Skeletal muscle tissue (tissue), 4 donors: ENCODE measurements around the gene PTPRN2. TPM values are rescaled to one million over a fixed set of nuclear protein-coding genes. Genes with fewer than 3 reads are reported as not detected.

Source experiments
- H3K27ac ChIP-seq: one replicate; pipeline ENCODE4 v1.7.0; 2013; ENCODE audit warnings: mild to moderate bottlenecking, low read depth, low read length, inconsistent platforms
- H3K27me3 ChIP-seq, 3 donors: one replicate each; pipeline ENCODE4 v1.7.0; 2013; ENCODE audit warnings: low read length in 3 of 3; ENCODE audit not compliant: control insufficient read depth in 3 of 3, insufficient read depth in 3 of 3
- H3K36me3 ChIP-seq, 3 donors: one replicate each; pipeline ENCODE4 v1.7.0; 2013; ENCODE audit warnings: low read length in 3 of 3; ENCODE audit not compliant: control insufficient read depth in 3 of 3, insufficient read depth in 3 of 3
- H3K4me1 ChIP-seq, 3 donors: one replicate each; pipeline ENCODE4 v1.7.0; 2013; ENCODE audit warnings: low read length in 3 of 3, mild to moderate bottlenecking in 3 of 3; ENCODE audit not compliant: control insufficient read depth in 3 of 3, insufficient read depth in 3 of 3
- H3K4me3 ChIP-seq, 3 donors: one replicate each; pipeline ENCODE4 v1.7.0; 2013; ENCODE audit warnings: low read length in 3 of 3
- H3K9ac ChIP-seq, 3 donors: one replicate each; pipeline ENCODE4 v1.7.0; 2013; ENCODE audit warnings: low read length in 3 of 3, mild to moderate bottlenecking in 3 of 3, moderate library complexity in 2 of 3, low read depth in 1 of 3
- H3K9me3 ChIP-seq, 3 donors: one replicate each; pipeline ENCODE4 v1.7.0; 2013; ENCODE audit warnings: low read length in 3 of 3; ENCODE audit not compliant: control insufficient read depth in 3 of 3
- total RNA-seq: library from RNA; depleted of rRNA; stranded (reverse); fragments of >200 nt; gene quantifications from one replicate; pipeline ENCODE4 v1.2.3, GENCODE V29; 2014
- donor health status: Osteomylitis.

PTPRN2 gene
- total RNA-seq, 1 donor from 2014 or later = 1.6 TPM

DNA sequence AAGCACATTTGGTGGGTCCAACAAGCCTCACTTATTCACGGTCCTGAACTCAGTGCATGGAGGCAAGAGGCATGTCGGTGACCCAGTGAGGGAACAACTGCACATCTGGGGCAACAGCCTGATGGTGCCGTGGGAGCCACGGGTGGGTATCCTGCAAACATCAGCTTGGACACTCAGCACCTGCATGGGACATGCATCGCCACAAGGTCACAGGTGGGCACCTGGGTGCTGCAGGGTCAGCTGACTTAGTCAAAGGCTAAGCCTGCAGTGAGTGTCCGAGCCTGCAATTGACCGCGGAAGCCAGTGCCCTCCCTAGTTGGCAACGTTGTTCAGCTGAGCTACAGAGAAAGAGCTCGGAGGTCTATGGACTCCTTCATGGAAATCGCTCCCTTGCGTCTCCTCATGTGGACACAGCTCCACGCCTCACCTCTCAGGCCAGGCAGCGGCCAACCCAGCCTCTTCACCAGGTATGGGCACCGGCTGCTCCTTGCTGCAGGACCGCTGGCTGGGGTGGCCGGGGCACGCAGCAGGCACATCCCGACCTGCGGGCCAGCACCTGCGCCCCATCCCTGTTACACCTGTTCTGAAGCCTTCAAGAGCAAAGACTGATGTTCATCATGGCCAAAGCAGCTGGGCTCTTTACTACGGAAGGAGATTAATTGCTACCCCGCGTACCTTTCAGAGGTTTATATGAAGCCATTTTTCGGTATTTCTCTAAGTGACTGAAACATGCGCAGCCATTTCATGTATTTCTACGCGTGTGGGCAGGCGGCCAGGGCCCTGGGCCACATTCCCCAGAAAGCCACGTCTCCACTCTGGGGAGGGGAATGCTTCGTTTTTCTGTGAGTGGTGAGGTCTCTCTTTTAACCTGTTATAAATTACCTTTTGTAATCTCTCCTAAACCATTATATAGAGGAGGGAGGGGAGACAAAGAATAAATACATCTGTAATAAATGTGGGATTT, 870.1 kb downstream of the PTPRN2 start:
- Histone ChIP-seq H3K9ac (no peak overlapping the region), H3K9me3 (no peaks in the 10 kb centered on the region)

DNA sequence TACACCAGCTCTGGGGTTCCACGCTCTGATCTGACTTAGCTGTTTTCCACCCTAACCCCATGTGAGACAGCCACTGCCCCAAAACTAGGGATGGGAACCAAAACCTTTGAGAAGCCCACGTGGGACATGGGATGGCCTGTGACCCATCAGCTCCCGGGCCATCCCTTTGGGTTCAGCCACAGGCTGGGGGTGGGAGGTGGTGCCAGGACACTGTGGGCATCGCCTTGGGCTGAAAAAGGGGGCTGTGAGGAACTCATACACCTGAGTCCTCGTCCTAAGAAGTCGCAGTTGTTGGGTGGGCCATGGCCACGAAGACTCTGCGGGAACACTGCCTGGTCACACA, 871.7 kb downstream of the PTPRN2 start:
- no peaks in the 10 kb centered on the region for H3K9me3 ChIP-seq
- no peaks in the 10 kb centered on the region for H3K4me1 ChIP-seq
- H3K9ac ChIP-seq = no peak overlapping the region
- no peaks in the 10 kb centered on the region for H3K36me3 ChIP-seq
- peaks cover 0 to 20% (median 0%) of the 10 kb centered on the region in 3 donors for H3K27me3 ChIP-seq
- H3K4me3 ChIP-seq = no peak overlapping the region
- H3K27ac ChIP-seq = no peak overlapping the region

More for the DNA sequence above, 870.1 kb downstream of the PTPRN2 start:
- H3K27ac ChIP-seq = no peak overlapping the region
- H3K4me1 ChIP-seq = no peaks in the 10 kb centered on the region
- no peak overlapping the region for H3K4me3 ChIP-seq
- H3K36me3 ChIP-seq = no peaks in the 10 kb centered on the region
- H3K27me3 ChIP-seq = peaks cover 0 to 20% (median 0%) of the 10 kb centered on the region in 3 donors

DNA sequence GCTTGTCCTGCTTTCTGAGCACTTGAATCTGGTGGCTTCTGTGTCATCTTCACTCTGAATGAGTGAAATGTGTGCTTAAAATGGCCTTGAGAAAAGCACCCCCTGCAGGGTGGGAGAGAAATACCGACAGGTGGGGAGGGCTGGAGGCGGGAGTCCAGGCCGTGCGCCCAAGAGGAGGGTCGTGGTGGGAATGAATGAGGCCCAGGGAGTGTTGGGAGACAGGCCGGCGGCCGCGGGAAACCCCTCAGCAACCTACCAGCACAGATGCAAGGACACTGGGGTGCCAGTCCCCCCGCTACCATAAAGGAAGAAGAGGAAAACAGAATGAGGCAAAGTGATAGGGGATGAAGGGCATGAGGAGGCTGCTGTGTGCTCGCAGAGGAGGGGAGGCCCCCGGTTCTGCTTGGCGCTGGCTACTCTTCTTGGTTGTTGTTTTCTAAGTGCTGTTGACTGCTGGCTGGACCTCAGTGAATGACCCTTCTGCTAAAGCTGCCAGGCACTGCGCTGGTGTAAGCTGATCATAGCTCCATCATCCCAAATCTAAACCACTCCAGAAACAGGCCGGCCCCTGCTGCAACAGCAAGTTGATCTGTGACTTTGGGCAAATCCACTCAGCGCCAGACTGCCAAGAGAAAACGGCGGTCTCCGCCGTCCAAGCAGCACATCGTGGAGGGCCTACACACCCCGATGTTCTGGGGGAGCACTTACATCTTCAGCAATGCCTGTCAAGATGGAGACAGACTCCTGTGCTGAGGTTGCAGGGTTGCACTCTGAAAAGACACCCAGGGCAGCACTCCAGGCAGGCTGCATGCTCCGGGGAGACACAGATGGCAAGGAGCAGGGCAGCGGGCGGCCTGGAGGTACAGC, 872.3 kb downstream of the PTPRN2 start:
- Histone ChIP-seq H3K27me3 (peaks cover 0 to 20% (median 0%) of the 10 kb centered on the region in 3 donors), H3K9ac (no peak overlapping the region), H3K4me3 (no peak overlapping the region), H3K4me1 (no peaks in the 10 kb centered on the region), H3K9me3 (no peaks in the 10 kb centered on the region), H3K27ac (no peak overlapping the region), H3K36me3 (no peaks in the 10 kb centered on the region)

DNA sequence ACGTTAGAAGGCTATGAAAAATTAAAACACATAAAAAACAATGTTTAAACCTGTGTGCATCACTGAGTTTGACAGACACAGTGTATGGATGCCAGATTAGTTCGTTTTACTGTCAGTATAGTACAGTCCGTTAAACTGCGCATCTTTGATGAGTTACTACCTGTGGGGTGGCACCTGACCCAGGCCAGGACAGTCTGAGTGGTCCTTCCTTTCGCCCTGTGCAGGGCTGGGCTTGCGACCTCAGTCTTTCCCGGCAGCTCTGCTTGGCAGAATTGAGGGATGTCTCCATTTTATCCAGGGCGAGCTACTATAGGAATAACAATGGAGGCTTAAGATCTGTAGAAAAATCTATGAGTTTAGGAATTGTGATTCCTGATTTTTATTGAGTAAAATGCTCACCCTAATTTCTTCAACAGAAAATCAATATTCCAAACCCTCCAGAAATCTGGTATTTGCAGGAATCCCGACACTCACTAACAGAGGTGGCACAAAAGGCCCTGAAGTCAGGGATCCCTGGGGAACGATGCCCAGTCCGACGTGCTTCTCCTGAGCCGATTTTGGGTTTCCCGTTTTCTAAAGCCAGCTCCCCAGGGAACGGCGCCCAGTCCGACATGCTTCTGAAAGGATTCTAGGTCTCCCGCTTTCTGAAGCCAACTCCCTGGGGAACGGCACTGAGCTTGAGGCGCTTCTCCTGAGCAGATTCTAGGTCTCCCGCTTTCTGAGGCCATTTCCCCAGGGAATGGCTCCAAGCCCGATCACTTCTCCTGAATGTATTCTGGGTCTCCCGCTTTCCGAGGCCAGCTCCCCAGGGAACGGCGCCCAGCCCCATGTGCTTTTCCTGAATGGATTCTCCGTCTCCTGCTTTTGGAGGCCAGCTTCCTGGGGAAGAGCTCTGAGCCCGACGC, 873.2 kb downstream of the PTPRN2 start:
- H3K36me3 ChIP-seq = no peaks in the 10 kb centered on the region
- peaks cover 0 to 19% (median 0%) of the 10 kb centered on the region in 3 donors for H3K27me3 ChIP-seq
- no peaks in the 10 kb centered on the region for H3K4me1 ChIP-seq
- H3K9ac ChIP-seq = no peak overlapping the region
- no peak overlapping the region for H3K27ac ChIP-seq
- H3K9me3 ChIP-seq = no peaks in the 10 kb centered on the region
- no peak overlapping the region for H3K4me3 ChIP-seq

DNA sequence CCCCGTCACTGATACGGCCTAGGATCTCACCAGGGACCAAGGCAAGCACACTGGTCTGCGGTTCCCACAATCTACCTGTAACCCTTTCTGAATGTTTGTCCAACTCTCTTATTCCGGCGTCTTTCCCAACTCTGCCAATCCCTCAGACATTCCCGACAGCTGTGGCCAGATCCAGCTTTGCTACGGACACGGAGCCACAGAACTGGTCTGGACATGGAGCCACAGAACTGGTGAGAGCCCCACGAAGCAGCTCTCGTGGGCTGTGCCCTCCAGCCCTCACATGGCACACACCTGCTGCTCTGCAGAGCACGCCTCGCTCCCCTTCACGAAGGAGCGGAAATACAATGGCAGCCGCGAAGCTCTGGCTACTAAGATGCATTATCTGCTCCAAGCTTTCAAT, 874.0 kb downstream of the PTPRN2 start:
- no peak overlapping the region for H3K9ac ChIP-seq
- H3K4me3 ChIP-seq = no peak overlapping the region
- H3K36me3 ChIP-seq = no peaks in the 10 kb centered on the region
- peaks cover 0 to 20% (median 0%) of the 10 kb centered on the region in 3 donors for H3K27me3 ChIP-seq
- no peaks in the 10 kb centered on the region for H3K4me1 ChIP-seq
- H3K9me3 ChIP-seq = no peaks in the 10 kb centered on the region
- H3K27ac ChIP-seq = no peak overlapping the region

DNA sequence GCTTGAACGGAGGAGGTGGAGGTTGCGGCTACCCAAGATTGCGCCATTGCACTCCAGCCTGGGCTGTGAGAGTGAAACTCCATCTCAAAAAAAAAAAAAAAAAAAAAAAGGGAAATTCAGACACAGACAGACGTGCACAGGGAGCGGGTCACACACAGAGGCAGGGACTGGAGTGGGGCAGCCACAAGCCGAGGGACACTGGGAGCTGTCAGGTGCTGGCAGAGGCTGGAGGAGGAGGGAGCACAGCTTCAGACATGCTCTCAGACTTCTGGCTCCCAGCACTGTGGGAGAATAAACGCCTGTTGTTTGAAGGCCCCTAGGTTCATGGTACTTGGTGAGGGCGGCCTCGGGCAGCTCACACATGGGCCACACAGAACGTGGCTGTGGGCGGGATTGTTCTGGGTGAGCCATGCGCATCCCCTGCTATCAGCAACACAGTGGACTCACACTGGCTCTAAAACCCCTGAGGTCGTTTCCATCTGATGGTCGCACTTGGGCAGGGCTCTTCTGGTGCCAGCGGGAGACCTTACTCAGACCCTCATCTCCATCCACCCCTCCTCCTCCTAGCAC, 874.9 kb downstream of the PTPRN2 start:
- no peaks in the 10 kb centered on the region for H3K4me1 ChIP-seq
- H3K9ac ChIP-seq = no peak overlapping the region
- H3K27ac ChIP-seq = no peak overlapping the region
- no peak overlapping the region for H3K4me3 ChIP-seq
- peaks cover 0 to 28% (median 5%) of the 10 kb centered on the region in 3 donors for H3K27me3 ChIP-seq
- H3K36me3 ChIP-seq = no peaks in the 10 kb centered on the region
- no peaks in the 10 kb centered on the region for H3K9me3 ChIP-seq

DNA sequence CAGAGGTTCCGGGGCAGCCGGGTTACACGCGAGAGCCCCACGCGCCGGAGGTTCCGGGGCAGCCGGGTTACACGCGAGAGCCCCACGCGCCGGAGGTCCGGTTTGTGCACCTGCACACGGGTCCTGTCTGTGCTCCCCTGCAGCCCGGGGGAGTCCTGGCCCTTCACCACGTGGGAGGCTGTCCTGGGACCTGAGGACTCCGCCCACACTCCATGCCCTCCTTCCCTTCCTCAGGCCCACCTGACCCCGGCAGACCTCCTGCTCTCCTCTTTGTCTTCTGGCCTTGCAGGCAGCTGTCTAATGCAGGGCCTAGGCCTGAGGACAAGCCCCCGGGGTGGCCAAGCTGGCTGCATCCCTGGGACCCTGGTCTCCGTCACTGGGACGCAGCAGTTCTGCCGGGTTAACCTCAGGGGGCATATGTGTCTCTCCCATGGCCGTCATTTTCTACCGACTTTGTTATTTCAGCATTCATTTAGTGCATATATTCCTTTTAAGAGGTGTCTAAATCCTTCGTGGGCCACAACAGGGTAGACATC, 876.2 kb downstream of the PTPRN2 start:
- no peaks in the 10 kb centered on the region for H3K4me1 ChIP-seq
- no peaks in the 10 kb centered on the region for H3K36me3 ChIP-seq
- peaks cover 0 to 28% (median 12%) of the 10 kb centered on the region in 3 donors for H3K27me3 ChIP-seq
- no peak overlapping the region for H3K4me3 ChIP-seq
- no peak overlapping the region for H3K9ac ChIP-seq
- H3K27ac ChIP-seq = no peak overlapping the region
- H3K9me3 ChIP-seq = no peaks in the 10 kb centered on the region

DNA sequence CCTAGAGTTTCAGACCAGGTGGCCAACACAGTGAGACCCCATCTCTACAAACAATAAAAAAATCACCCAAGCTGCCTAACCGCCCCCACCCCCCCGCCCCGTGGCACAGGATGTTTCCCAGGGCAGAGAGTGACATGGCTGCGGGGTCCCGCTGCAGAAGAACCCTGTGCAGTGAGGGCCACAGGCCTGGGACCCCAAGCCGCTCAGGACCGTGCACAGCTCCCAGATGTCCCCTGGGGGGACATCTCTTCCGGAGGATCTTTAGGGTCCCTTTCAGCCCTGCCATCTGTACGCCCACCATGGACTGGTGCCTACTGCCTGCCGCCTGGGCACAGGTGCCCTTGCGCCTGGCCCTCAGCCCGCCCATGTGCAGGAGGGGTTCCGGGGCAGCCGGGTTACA, 877.2 kb downstream of the PTPRN2 start:
- Histone ChIP-seq H3K4me3 (no peak overlapping the region), H3K27ac (no peak overlapping the region), H3K9me3 (no peaks in the 10 kb centered on the region), H3K36me3 (no peaks in the 10 kb centered on the region), H3K4me1 (no peaks in the 10 kb centered on the region), H3K27me3 (peaks cover 7 to 38% (median 16%) of the 10 kb centered on the region in 3 donors), H3K9ac (no peak overlapping the region)
